Activated T-cell treated with anti-CD3 and anti-CD28 coated beads, Interleukin-2, amount 50 U/mL, for 48 hours (primary cell): ENCODE measurements around the gene MPP2.
"Not testable (repeated sequence)": the region's sequence is repeated elsewhere in the genome, so short reads cannot be mapped to it uniquely, and the experiment has no call there.

Experiments used
- DNase-seq, 2 experiments: peaks; one replicate each; pipeline ENCODE4 v3.0.0-alpha.2; 2020

Gene MPP2

GRCh38 chr17:43842975-43843325, 64.4 kb downstream of the MPP2 start:
- DNase-seq: no peak

- not testable (repeated sequence) for DNase-seq
Measured at GRCh38 chr17:43842091-43842974, 65.0 kb downstream of the MPP2 start.

GRCh38 chr17:43841282-43841681, 66.1 kb downstream of the MPP2 start:
- no peak for DNase-seq

DNA sequence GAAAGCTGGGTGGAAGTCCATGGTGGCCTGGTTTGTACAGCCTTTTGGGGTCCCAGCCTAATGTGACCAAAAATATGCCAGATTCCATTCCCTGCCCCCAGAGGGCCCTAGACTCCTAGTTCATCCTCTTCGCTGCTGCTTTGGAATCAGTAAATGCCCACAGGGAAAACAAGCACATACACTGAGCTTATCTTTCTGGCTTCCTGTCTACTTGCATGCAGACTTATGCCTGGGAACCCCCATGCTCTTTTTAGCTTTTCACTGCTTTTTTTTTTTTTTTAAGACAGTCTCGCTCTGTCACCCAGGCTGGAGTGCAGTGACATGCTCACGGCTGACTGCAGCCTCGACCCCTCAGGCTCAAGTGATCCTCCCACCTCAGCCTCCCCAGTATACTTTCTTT, 66.5 kb downstream of the MPP2 start:
- no peak for DNase-seq

- DNase-seq: no peak
Measured at GRCh38 chr17:43839670-43840108, 67.6 kb downstream of the MPP2 start.

GRCh38 chr17:43834106-43834505, 73.2 kb downstream of the MPP2 start:
- no peak for DNase-seq

DNA sequence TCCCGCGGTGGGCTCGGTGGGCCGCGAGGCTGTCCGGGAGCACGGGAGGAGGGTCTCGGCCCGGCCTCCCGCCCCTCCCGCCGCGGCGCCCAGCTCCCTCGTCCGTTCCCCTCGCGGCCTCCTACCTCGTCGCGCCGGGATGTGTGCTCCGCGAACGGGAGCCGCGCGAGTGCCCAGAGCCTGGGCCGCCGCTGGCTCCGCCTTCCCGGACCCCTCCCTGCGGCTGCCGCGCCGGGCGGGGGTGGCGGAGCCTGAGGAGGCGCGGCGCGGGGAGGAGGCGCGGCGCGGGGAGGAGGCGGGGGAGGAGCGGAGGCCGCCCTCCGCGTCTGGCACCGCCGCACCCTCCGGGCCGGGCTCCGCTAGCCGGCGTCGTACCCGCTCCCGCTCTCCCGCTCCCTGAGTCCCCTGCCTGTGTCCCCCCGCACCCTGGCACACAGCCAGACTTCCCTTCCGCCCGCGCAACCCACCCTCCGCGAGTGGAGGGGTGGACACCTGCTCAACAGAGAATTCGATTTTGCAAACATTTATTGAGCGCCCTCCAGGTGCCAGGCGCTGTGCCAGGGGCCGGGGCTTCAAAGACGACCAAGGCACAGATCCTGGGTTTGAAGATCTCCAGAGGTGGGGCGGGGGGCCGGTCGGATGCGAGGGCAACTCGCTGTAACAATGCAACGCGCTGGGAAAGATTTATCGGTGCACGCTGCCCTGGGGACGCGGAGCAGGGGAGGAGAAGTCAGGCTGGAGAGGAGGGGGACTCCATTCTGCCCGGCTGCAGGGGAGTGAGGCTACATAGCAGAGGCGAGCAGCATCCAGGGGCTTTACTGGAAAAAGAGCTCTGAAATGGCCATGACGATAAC, 74.1 kb downstream of the MPP2 start, which contains the start of gene MPP3:
TSS of gene MPP3 (minus strand) at position 171 of the 854 bp plus-strand sequence. CDS start 1,240 bp downstream, outside the sequence.
- DNase-seq: peak; percentile 25 to 52

DNA sequence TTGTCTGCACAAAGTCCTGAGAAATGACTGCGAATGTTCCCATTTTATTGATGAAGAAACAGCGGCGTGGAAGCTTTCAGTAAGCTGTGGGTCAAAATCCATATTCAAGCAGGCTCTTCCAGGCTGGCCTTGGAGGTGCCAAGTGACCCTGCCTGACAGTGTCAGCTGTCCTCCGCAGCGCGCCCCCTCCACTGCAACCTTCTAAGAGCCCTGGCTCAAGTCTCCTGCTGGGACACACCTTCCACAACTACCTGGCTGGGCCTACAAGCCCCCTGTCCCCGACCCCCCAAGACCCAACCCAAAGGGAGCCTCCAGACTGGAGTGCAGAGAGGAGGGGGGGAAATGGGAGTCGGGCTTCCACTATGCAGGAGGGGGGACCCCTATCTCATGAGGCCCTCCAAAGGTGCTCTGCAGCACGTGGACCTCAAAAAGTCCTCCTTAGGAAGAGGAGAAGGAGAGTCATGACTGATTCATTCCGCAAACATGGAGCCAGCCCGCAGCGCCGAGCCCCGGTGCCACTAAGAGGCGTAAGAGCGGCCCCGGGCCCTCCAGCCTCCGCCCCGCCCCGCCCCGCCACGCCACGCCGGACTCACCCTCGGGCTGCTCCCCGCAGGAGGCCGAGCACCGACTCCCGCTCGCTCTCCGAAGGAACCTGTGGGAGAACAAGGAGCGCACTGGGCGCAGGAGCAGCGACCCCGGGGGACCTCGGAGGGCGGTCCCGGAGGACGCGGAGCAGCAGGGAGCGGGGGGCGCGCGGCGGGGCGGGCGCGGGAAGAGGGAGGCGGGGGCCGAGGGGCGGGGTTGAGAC, 75.0 kb downstream of the MPP2 start:
- peak; percentile 35 to 52 for DNase-seq

DNA sequence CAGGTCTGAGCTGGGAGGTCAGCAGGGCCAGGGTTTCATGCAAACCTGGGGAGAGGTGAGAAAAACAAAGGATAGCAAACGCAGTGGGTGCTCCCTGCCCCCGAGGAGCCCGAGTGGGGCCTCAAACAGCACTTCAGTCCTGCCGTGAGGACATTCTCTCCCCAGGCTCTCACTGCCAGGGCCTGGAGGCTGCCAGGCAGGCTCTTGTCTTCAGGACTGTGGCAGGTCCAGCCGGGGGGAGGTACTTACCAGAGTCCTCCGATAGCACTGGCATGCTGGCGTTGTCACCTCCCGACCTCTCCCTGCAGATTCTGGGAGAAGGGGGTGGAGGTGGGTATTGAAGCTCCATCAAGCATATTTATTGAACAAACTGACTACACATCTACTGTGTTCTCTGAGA, 75.7 kb downstream of the MPP2 start:
- no peak for DNase-seq

GRCh38 chr17:43830510-43831140, 76.7 kb downstream of the MPP2 start:
- DNase-seq: peak; percentile 27 to 32

DNA sequence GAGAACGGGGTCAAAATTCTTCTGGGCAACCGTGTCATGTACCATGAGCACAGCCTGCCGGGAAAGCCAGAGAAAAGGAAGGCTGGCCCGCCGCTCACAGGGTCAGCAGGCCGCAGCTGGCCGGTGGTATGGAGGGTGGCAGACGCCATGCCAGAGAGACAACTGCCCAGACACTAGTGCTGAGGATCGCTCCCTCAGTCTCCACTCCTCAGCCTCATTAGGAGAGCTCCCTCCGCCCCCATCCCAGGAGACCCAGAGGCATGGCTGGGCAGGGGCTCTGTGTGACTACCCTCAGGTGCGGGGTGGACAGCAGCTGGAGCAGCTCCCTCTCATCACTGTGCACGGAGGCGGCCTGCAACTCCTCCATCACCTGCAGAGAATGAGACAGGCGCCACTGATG, 77.6 kb downstream of the MPP2 start:
- DNase-seq: no peak

DNA sequence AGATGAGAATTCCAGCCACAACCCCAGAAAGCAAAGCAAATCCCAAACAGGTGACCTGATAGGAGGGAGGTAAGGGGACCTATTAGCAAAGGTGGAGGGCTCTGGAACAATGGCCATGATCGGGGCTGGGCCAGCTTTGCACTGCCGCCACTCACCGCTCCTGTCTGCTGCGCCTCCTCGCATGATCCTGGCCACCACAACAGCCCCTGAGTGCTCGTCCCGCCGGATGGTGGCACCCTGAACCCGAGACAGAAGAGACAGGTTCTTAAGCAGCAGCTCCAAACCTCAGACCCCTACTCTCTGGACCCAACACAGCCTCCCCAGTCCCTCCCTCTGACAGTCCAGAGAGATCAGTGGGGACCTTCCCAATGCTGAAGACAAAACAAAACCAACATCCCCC, 79.7 kb downstream of the MPP2 start:
- no peak for DNase-seq

DNA sequence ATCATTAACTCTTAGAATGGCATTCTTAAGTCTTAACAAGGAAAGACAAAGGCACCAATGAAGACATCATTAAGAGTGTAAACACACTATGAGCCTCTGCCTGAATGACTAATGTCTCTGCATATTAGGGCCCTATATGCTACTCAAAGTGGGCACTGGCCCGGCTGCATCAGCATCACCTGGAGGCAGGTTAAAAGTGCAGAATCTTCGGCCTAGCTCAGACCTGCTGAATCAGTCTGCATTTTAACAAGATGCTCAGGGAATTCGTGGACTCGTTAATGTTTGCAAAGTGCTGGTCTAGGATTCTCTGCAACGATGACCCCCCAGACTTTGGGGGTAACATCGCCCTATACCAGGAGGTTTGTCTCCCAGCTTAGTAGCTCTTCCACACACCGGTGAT, 81.1 kb downstream of the MPP2 start:
- no peak for DNase-seq

GRCh38 chr17:43825567-43825966, 81.8 kb downstream of the MPP2 start:
- no peak for DNase-seq
